CD4-positive, alpha-beta T cell treated with Interleukin-6 for 4 hours (primary cell): ENCODE data around the gene GPAM.
"Not testable (repeated sequence)": the region's sequence is repeated elsewhere in the genome, so short reads cannot be mapped to it uniquely, and the experiment has no call there.

Experiments
- DNase-seq: peaks from one replicate; pipeline ENCODE4 v3.0.0-alpha.2; 2020; ENCODE audit warnings: mixed read lengths

The GPAM gene

DNA sequence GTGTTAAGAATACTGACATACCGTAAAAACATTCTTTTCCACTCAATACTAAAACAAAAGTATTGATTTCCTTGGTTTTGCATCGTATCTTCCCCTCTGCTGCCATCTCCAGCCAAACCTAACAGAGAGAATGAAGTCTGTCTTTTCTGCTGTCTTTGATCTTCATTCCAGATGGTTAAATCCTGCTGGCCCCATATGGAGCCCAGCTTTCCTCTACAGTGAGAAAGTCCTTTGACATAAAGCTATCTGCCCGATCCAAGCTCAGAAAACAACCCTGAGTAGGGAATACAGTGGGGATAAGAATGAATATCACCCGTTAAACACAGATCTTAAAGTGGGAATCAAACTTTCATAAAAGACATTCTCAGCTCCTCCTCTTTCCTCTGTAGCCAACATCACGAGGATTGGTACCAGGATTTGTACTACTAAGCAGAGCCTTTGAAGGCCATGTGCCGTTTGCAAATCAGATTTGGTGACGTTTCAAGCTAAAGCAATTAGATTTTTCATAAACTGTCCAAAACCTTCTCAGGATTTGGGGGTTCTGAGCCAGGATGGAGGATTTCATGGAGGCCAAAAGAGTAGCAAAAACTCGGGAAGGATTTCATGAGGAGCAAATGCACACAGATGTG is 30.8 kb upstream of the GPAM start:
- no peak for DNase-seq

DNA sequence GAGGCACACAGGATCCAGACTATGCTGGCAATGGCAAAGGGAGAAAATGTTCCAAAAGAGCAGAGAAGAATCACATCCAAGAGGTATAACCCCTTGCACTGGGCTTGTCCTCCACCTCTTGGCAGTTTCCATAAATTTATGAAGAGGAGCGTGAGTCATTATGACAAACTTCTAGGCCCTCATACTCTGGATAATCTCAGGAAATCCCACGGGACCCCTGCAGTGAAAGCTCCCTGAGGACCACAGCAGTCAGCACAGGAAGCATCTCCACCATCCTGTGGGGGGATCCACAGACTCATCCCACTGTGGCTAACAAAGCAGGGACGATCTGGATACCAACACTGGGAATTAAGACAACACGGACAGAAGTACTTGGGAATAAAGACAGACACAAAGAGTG is 30.3 kb upstream of the GPAM start:
- no peak for DNase-seq

DNA sequence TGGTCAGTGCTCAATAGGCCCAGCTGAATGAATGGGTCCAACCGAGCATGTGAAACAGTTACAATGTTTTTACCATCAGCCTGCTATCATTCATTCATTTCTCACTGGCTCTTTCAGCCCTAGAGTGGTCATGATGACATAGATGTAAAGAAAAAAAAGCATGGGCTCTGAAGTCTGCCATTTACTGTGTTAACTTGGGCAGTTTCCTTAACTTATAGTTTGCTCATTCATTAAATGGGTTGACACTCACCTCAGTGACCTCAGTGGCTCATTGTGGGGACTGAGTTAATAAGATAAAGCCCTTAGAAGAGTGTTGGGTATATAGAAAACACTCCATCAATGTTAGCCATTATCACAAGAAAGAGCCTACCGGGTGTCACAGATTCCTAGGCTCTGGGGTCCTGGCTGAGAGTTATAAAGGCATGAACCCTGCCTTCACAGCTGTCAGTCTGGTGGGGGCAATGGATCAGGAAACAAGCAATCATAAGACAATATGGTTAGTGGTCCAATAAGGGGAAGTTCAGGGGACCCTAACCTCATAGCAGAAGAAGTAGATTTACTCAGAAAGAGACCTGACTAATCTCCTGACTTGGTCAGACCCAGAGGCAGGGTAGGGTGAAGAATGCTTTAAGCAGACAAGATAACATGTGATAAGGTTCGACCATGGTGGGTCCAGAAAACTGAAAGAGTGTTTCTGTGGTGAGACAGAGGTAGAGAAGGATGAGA is 29.7 kb upstream of the GPAM start:
- DNase-seq = no peak

GRCh38 chr10:112210666-112211065 is 27.1 kb upstream of the GPAM start:
- no peak for DNase-seq

- DNase-seq = no peak
These were observed 26.1 kb upstream of the GPAM start for GRCh38 chr10:112209684-112210131.

GRCh38 chr10:112208997-112209396 is 25.4 kb upstream of the GPAM start:
- no peak for DNase-seq

DNA sequence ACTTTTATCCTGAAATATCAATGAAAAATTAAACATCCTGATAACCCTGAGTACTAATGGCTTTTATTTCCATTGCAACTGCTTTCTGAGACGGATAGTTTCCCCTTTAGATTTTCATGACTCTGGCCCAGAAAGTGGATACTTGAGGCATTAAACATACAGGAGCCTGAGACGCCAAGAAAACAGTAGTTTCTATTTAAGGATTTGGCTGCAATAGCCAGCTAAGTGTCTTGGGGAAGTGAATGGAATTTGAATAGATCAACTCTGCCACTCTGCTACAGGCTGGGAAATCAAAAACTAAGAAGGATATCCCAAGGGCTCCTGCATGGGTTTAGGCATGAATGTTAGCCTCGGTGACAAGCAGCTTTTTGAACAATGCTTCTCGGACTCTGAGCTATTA is 24.7 kb upstream of the GPAM start:
- no peak for DNase-seq

DNA sequence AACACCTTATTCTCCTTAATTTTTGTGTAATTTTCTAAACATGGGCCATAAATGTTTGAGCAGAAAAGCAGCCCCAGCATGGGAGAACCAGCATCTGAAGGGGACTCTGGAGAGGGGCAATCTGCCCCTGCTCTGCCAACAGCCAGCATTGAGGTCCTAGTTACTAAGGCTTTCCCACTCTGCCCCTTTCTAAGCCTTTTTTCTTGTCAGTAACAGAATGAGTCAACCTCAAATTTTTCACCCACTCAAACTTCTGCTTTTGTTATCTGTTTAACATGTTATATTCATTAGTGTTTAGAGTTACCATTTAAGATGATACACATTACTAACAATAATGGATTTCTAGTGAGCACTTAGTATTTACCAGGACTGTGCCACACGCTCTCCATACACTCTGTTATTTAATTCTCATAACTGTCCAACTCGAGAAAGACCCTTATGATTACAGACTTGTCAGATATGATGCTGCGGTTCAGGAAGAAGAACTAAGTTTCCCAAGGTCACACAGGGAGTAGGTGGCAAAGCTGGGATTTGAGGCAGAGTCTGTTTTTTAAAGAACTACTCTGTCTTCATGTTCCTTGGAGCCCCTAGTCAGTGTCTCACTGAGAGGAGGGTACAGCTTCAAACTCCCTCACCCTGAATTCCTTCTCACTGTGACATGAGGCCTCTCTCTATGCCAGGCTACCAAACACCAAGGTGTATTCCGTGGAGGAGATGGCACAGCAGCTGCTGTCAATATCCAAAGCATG is 19.9 kb upstream of the GPAM start:
- no peak for DNase-seq

DNA sequence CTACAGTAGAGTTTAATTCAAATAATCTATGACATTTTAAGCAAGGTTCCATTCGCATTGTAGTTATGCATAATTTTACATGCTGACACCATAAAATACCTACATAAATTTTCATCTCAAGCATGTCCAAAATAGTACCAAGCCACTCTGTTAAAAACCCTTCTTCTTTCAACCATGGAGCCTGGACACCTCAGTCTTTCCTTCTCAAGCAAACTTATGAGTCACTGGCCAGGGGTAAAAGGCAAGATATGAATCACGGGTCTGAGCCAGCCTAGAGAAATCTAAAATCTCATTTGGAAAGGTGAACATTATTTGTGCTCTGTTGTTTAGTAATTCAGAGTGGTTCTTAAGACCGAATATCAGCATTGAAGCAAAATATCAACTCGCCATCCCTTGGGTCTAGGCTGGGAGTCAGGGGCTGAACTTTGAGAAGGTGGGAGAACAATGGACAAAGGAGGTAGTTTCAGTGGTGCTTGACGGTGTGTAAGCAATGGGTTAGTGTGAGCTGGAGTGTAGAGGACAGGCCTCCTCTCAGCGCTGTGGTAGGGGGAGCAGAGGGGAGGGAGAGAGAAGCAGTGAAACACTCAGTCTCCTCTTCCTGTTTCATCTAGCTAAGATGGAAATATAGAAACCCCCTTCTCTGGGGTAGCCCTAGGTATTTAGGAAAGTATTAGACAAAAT is 19.1 kb upstream of the GPAM start:
- no peak for DNase-seq

DNA sequence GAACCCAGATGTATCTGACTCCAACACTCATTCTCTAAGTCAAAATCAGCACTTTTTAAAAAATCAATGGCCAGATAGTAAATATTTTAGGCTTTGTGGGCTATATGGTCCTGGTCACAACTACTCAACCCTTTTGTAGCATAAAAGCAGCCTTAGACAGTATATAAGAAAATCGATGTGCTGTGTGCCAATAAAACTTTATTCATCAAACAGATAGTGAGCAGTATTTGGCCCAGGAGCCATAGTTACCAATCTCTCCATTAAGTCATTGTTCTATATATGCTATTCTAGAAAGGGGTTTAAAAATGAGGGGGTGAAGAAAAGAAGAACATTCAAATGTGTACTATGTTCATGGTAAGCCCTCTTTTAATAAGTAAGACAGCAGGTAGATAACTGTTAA is 18.5 kb upstream of the GPAM start:
- no peak for DNase-seq

GRCh38 chr10:112201334-112201733 is 17.8 kb upstream of the GPAM start:
- DNase-seq = no peak

DNA sequence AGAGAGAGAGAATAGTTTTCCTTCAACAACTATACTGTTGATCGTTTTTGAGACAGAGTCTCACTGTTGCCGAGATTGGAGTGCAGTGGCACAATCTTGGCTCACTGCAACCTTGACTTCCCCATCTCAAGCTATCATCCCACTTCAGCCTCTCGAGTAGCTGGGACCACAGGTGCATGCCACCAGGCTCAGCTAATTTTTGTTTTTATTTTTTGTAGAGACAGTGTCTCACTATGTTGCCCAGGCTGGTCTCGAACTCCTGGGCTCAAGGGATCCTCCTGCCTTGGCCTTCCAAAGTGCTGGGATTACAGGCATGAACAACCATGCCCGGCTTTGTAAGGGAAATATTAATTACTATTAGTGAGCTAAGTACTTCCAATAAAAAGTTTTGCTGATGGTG is 16.7 kb upstream of the GPAM start:
- not testable (repeated sequence) for DNase-seq

GRCh38 chr10:112197662-112198061 is 14.1 kb upstream of the GPAM start:
- DNase-seq = not testable (repeated sequence)

GRCh38 chr10:112195224-112195623 is 11.7 kb upstream of the GPAM start:
- DNase-seq = no peak

GRCh38 chr10:112191791-112192190 is 8.2 kb upstream of the GPAM start:
- no peak for DNase-seq

GRCh38 chr10:112191041-112191590 is 7.6 kb upstream of the GPAM start:
- no peak for DNase-seq

DNA sequence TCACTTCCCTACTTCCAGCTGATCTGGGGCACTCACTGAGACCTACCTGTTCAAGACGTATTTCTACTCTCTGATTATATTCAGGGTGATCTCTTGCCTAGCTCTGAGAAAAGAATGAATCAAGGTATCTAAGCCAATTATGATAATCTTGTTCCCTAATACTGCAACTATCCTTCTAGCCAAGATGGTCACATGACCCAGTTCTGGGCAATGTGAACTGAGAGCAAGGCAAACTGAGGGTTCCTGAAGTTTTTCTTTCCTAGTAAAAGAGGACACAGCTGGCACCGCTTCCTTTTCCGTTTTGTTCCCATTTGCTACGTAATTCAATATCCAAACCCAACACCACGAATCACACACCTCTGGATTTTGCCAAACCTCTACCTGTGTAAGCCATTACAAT is 5.9 kb upstream of the GPAM start:
- no peak for DNase-seq

DNA sequence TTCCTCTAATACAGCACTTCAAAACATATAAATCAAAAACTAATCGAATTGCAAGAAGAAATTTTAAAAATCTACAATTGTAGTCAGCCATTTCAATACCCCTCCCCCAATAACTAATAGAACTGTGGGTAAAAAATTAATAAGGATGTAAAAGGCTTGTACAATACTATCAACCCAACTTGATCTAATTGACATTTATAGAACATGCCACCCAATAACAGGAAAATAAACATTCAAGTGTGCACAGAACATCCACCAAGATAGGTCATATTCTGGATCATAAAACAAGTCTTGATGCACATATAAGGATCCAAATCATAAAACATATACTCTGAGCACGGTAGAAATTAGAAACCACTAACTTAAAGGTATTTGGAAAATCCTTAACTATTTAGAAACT is 4.0 kb upstream of the GPAM start:
- DNase-seq = no peak

GRCh38 chr10:112185959-112186358 is 2.4 kb upstream of the GPAM start:
- DNase-seq = no peak

- DNase-seq = no peak
These were observed 814 bp upstream of the GPAM start for GRCh38 chr10:112184379-112184778.

DNA sequence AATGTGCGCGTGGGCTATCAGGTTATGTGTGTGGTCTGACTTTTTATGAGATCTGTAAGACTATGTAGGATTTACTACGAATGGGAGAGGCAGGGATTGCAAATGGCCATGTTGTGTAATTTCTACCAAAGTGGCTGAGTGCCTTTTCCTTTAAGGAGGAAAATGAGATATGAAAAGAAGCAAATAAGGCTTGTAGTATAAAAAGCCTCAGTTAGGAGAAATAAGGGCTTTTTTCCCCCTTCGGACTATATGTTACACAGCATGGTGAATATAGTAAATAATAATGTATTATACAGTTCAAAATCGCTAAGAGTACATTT is 447 bp upstream of the GPAM start:
- no peak for DNase-seq

- no peak for DNase-seq
These were observed 709 bp downstream of the GPAM start for GRCh38 chr10:112182784-112183328.

- DNase-seq = no peak
These were observed 6.3 kb downstream of the GPAM start for GRCh38 chr10:112177247-112177646.
